ENCODE data around the gene C4BPB. TPM values are rescaled to one million over a fixed set of nuclear protein-coding genes. Genes with fewer than 3 reads are reported as not detected.

C4BPB gene
- total and polyA plus RNA-seq, 4 donors = 59.7 to 460 (median 401) TPM

GRCh38 chr1:207091200-207091908 lies 2.7 kb downstream of the C4BPB start:
- Histone ChIP-seq H3K9ac (ENCODE audit: low read depth in 1 of 2, low read length in 2 of 2) (peak overlapping the region in 1 of 2 donors; percentile 100), H3K36me3 (ENCODE audit: control insufficient read depth in 4 of 4, insufficient read depth in 3 of 4, low read depth in 1 of 4, low read length in 3 of 4) (peaks cover 4 to 31% (median 20%) of the 10 kb centered on the region in 4 donors), H3K27me3 (ENCODE audit: control insufficient read depth in 4 of 4, insufficient read depth in 4 of 4, low read length in 3 of 4) (no peaks in the 10 kb centered on the region), H3K4me3 (ENCODE audit: low read depth in 1 of 3, low read length in 3 of 3) (peak overlapping the region; percentile 41 to 99 (median 55)), H3K9me3 (ENCODE audit: control insufficient read depth in 4 of 4, low read length in 3 of 4) (no peaks in the 10 kb centered on the region), H3K4me1 (ENCODE audit: control insufficient read depth in 4 of 4, insufficient read depth in 4 of 4, low read length in 3 of 4) (peaks cover 2 to 35% (median 13%) of the 10 kb centered on the region in 4 donors), H3K27ac (ENCODE audit: low read depth in 1 of 2, low read length in 2 of 2) (peak overlapping the region; percentile 18 to 47)
- no peak for DNase-seq (ENCODE audit: low spot score)
- 29% methylated on average over 4 of the region's 4 CpGs for WGBS
- TF ChIP-seq RAD21 (IDR thresholded peaks at IDR 0.05) (peak in 1 of 2 donors; percentile 30), EGR1 (IDR thresholded peaks at IDR 0.05; ENCODE audit: low read depth in 2 of 2) (no peak)

- TF ChIP-seq TAF1 (conservative IDR thresholded peaks at IDR 0.05) (no peak), YY1 (IDR thresholded peaks at IDR 0.05) (no peak), MAX (IDR thresholded peaks at IDR 0.05) (no peak), CTCF (IDR thresholded peaks at IDR 0.05; ENCODE audit: low read depth, low read length, missing input control) (no peak), REST (IDR thresholded peaks at IDR 0.05) (no peak), FOXA1 (IDR thresholded peaks at IDR 0.05) (no peak), GABPA (IDR thresholded peaks at IDR 0.05 in 1 of 2, conservative IDR thresholded peaks at IDR 0.05 in 1 of 2) (no peak), JUND (IDR thresholded peaks at IDR 0.05) (no peak), EGR1 (IDR thresholded peaks at IDR 0.05; ENCODE audit: low read depth in 2 of 2) (no peak), NR2F2 (IDR thresholded peaks at IDR 0.05) (no peak), RXRA (IDR thresholded peaks at IDR 0.05) (no peak), RAD21 (IDR thresholded peaks at IDR 0.05) (no peak), ZBTB33 (IDR thresholded peaks at IDR 0.05) (no peak)
- no peak for DNase-seq (ENCODE audit: low spot score)
- H3K4me3 ChIP-seq (ENCODE audit: low read depth in 1 of 3, low read length in 3 of 3) = no peak overlapping the region
- peaks cover 2 to 17% (median 7%) of the 10 kb centered on the region in 4 donors for H3K4me1 ChIP-seq (ENCODE audit: control insufficient read depth in 4 of 4, insufficient read depth in 4 of 4, low read length in 3 of 4)
- H3K27me3 ChIP-seq (ENCODE audit: control insufficient read depth in 4 of 4, insufficient read depth in 4 of 4, low read length in 3 of 4) = no peaks in the 10 kb centered on the region
- no peak overlapping the region for H3K9ac ChIP-seq (ENCODE audit: low read depth in 1 of 2, low read length in 2 of 2)
- WGBS = 42% methylated on average over 2 of the region's 2 CpGs
- peaks cover 15 to 54% (median 39%) of the 10 kb centered on the region in 4 donors for H3K36me3 ChIP-seq (ENCODE audit: control insufficient read depth in 4 of 4, insufficient read depth in 3 of 4, low read depth in 1 of 4, low read length in 3 of 4)
- H3K9me3 ChIP-seq (ENCODE audit: control insufficient read depth in 4 of 4, low read length in 3 of 4) = peaks cover 0 to 2% (median 0%) of the 10 kb centered on the region in 4 donors
- H3K27ac ChIP-seq (ENCODE audit: low read depth in 1 of 2, low read length in 2 of 2) = no peak overlapping the region
These were observed 5.3 kb downstream of the C4BPB start for GRCh38 chr1:207093944-207094343.
